B cell (primary cell): ENCODE measurements around the gene DTNA. TPM values are rescaled to one million over a fixed set of nuclear protein-coding genes. Genes with fewer than 3 reads are reported as not detected.

Source experiments
- ATAC-seq: fragments of 200-7000 bp; cut with Tn5 transposase; one replicate; pipeline ENCODE4 v1.10.0; 2021; ENCODE audit warnings: low read depth, mild to moderate bottlenecking, moderate number of reproducible peaks, moderate library complexity
- CTCF ChIA-PET: fragments of 350-600 bp; sonication (Branson Sonifier 250); formaldehyde crosslinking; loops from one replicate; lab custom pipeline; 2021; ENCODE audit warnings: antibody characterized with exemption, inconsistent platforms; lab: Charles Lee
- POLR2A ChIA-PET: fragments of 350-600 bp; sonication (Branson Sonifier 250); formaldehyde crosslinking; loops from one replicate; lab custom pipeline; 2021; ENCODE audit warnings: antibody characterized with exemption; lab: Charles Lee
- DNase-seq: peaks from one replicate; pipeline ENCODE4 v3.0.0; 2013
- H2AFZ ChIP-seq: 2 replicates; pipeline ENCODE4 v1.6.1; 2012; ENCODE audit warnings: mild to moderate bottlenecking, low read depth, low read length; ENCODE audit not compliant: insufficient read depth, poor library complexity, severe bottlenecking
- H3K27ac ChIP-seq, 2 donors: 1 replicate in 1 of 2; 2 replicates in 1 of 2; pipeline ENCODE4 v1.5.1; 2012 to 2013; ENCODE audit warnings: low read length in 2 of 2, mild to moderate bottlenecking in 2 of 2, moderate library complexity in 1 of 2
- H3K27me3 ChIP-seq, 4 experiments: fragments of 200-600 bp in 1 of 4; sonication (generic) in 1 of 4; replicated peaks in 1 of 4; 1 replicate in 2 of 4; 2 replicates in 2 of 4; pipeline versions ENCODE4 v1.6.1 to v1.7.0; 2013 to 2016; ENCODE audit warnings: low read length in 3 of 4, mild to moderate bottlenecking in 2 of 4, mixed read lengths in 1 of 4, moderate library complexity in 1 of 4; ENCODE audit not compliant: insufficient read depth in 4 of 4, control insufficient read depth in 3 of 4; ENCODE audit errors: control extremely low read depth in 1 of 4
- H3K36me3 ChIP-seq, 2 experiments: replicated peaks in 1 of 2; 1 replicate in 1 of 2; 2 replicates in 1 of 2; pipeline versions ENCODE4 v1.6.1 to v1.7.1; 2013; ENCODE audit warnings: low read length in 1 of 2; ENCODE audit not compliant: insufficient read depth in 2 of 2, control insufficient read depth in 1 of 2; ENCODE audit errors: control extremely low read depth in 1 of 2, extremely low read depth in 1 of 2
- H3K4me1 ChIP-seq, 2 donors: fragments of 200-600 bp in 1 of 2; sonication (generic) in 1 of 2; 1 replicate in 1 of 2; 2 replicates in 1 of 2; pipeline versions ENCODE4 v1.5.1 to v1.6.1; 2013 to 2017; ENCODE audit warnings: low read length in 2 of 2; ENCODE audit not compliant: control insufficient read depth in 2 of 2, insufficient read depth in 2 of 2
- H3K4me2 ChIP-seq: replicated peaks from 2 replicates; pipeline ENCODE3; 2012; ENCODE audit warnings: mild to moderate bottlenecking, low read depth, low read length; ENCODE audit not compliant: poor library complexity, severe bottlenecking
- H3K4me3 ChIP-seq, 5 experiments: fragments of 200-600 bp in 1 of 5; sonication (generic) in 1 of 5; 1 replicate in 3 of 5; 2 replicates in 2 of 5; pipeline versions ENCODE4 v1.5.1 to v1.7.0; 2011 to 2016; ENCODE audit warnings: low read length in 4 of 5, mild to moderate bottlenecking in 4 of 5, low read depth in 2 of 5, control low read depth in 1 of 5, moderate library complexity in 1 of 5; ENCODE audit not compliant: insufficient read depth in 1 of 5; ENCODE audit errors: control extremely low read depth in 1 of 5, extremely low read depth in 1 of 5
- H3K79me2 ChIP-seq: fragments of 200-600 bp; sonication (generic); one replicate; pipeline ENCODE4 v1.6.0; 2016; ENCODE audit warnings: low read length; ENCODE audit not compliant: control insufficient read depth, insufficient read depth
- H3K9ac ChIP-seq: fragments of 200-600 bp; sonication (generic); 2 replicates; pipeline ENCODE4 v1.6.1; 2017; ENCODE audit warnings: mild to moderate bottlenecking, low read length, moderate library complexity
- H3K9me3 ChIP-seq, 3 donors: one replicate each; pipeline versions ENCODE4 v1.6.1 to v1.7.1; 2013; ENCODE audit warnings: low read length in 2 of 3; ENCODE audit not compliant: control insufficient read depth in 2 of 3, insufficient read depth in 1 of 3; ENCODE audit errors: control extremely low read depth in 1 of 3
- H4K20me1 ChIP-seq: 2 replicates; pipeline ENCODE4 v1.6.0; 2012; ENCODE audit warnings: mild to moderate bottlenecking, low read length; ENCODE audit not compliant: insufficient read depth, control insufficient read depth, poor library complexity, severe bottlenecking
- H3K27ac Mint-ChIP-seq: one replicate; pipeline ENCODE4 v1.8.0; 2021; ENCODE audit warnings: mixed read lengths
- H3K27me3 Mint-ChIP-seq: one replicate; pipeline ENCODE4 v1.8.0; 2021; ENCODE audit warnings: mixed read lengths
- H3K4me1 Mint-ChIP-seq: one replicate; pipeline ENCODE4 v1.8.0; 2021; ENCODE audit warnings: mixed read lengths
- H3K4me3 Mint-ChIP-seq: one replicate; pipeline ENCODE4 v1.8.0; 2021; ENCODE audit warnings: mixed read lengths
- H3K9me3 Mint-ChIP-seq: one replicate; pipeline ENCODE4 v1.8.0; 2022; ENCODE audit warnings: mixed read lengths; ENCODE audit not compliant: insufficient read depth
- EZH2 ChIP-seq: IDR thresholded peaks from 2 replicates; pipeline ENCODE4 v1.6.1; 2012; ENCODE audit warnings: borderline replicate concordance, low read depth, mild to moderate bottlenecking, moderate library complexity, low read length; ENCODE audit not compliant: insufficient read depth, poor library complexity, severe bottlenecking
- WGBS: methylation state at CpG from one replicate; pipeline ENCODE4 v1.1.5; 2013; ENCODE audit warnings: missing lambda C conversion rate; ENCODE audit not compliant: insufficient coverage; 5-methylcytosine and 5-hydroxymethylcytosine counted together
- intact Hi-C: fragments of 100-400 bp; cut with micrococcal nuclease; formaldehyde crosslinking; loops from one replicate; pipeline ENCODE4 v1.10.0; 2022
- polyA plus RNA-seq: library from polyadenylated mRNA; depleted of rRNA; stranded (reverse); fragments of >200 nt; gene quantifications from 2 replicates; pipeline ENCODE4 v1.2.3, GENCODE V29; 2012
- total RNA-seq, 2 donors: library from RNA; stranded (reverse); fragments of 120-200 nt in 1 of 2; gene quantifications; 1 replicate in 1 of 2; 2 replicates in 1 of 2; pipeline versions ENCODE4 v1.2.3 to v1.2.4, GENCODE V29; 2013 to 2022
- TF ChIP-seq, protein P1 (sequence below): fragments of 200-600 bp; IDR thresholded peaks from one replicate; pipeline ENCODE4 v1.8.0; 2022; ENCODE audit warnings: antibody characterized with exemption, mild to moderate bottlenecking

Gene DTNA
- total and polyA plus RNA-seq, 2 donors (not counting 1 experiment from before 2014, with no cell fraction given), result not detected

DNA sequence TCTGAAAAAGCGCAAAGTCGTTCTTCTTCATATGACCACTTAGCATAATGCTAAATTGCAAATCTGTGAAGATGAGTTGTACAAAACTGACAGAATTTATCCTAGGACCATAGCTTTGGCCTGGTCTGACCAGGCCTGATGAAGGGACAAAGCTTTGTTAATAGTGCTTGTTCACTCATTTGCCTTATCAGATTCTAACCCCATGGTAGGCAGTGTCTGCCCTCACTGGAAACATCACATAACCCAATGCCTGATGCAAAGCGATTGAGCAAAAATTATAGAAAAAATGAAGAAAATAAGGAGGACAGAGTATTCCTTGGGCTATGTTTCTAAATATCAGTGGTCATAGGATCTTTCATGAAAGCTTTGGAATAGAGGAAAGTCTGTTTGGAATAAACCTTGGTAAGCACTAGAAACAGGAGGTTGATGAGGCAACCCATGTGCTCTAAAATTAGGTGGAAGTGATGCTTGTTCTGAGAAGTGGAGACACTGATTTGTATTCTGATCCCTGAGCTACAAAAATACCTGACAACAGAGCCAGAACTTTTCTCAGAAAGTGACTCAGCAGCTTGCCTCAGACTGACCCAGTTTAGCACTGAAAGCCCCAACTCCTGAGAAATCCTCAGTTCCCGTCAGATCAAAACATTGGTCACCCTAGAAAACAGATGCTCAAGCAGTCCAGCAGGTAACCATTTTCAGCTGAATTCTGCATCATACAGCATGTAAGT lies 199.7 kb downstream of the DTNA start:
- DNase-seq (no peak), ATAC-seq (no peak)
- H3K4me2 ChIP-seq, result no peak overlapping the region
- H3K4me1 ChIP-seq, result no peaks in the 10 kb centered on the region
- no peak overlapping the region for H3K9ac ChIP-seq
- no peaks in the 10 kb centered on the region for H3K79me2 ChIP-seq
- H3K9me3 ChIP-seq, result peaks cover 0 to 7% (median 0%) of the 10 kb centered on the region in 3 donors
- no peak overlapping the region for H3K4me3 ChIP-seq
- Mint-ChIP-seq H3K9me3 (peaks cover 7% of the 10 kb centered on the region), H3K4me1 (no peaks in the 10 kb centered on the region), H3K27ac (no peak overlapping the region), H3K4me3 (no peak overlapping the region), H3K27me3 (peaks cover 12% of the 10 kb centered on the region)
- TF ChIP-seq, protein P1, sequence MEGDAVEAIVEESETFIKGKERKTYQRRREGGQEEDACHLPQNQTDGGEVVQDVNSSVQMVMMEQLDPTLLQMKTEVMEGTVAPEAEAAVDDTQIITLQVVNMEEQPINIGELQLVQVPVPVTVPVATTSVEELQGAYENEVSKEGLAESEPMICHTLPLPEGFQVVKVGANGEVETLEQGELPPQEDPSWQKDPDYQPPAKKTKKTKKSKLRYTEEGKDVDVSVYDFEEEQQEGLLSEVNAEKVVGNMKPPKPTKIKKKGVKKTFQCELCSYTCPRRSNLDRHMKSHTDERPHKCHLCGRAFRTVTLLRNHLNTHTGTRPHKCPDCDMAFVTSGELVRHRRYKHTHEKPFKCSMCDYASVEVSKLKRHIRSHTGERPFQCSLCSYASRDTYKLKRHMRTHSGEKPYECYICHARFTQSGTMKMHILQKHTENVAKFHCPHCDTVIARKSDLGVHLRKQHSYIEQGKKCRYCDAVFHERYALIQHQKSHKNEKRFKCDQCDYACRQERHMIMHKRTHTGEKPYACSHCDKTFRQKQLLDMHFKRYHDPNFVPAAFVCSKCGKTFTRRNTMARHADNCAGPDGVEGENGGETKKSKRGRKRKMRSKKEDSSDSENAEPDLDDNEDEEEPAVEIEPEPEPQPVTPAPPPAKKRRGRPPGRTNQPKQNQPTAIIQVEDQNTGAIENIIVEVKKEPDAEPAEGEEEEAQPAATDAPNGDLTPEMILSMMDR, result no peak
- no peak for TF ChIP-seq EZH2
- POLR2A ChIA-PET, result no interaction called here
- no peak overlapping the region for H3K27ac ChIP-seq
- intact Hi-C loops, result no loop called here
- H4K20me1 ChIP-seq, result no peaks in the 10 kb centered on the region
- H3K36me3 ChIP-seq, result no peaks in the 10 kb centered on the region
- CTCF ChIA-PET, result no interaction called here
- H2AFZ ChIP-seq, result no peak overlapping the region
- WGBS, result no CpG with 5 or more reads among the region's 4 CpGs
- H3K27me3 ChIP-seq, result no peaks in the 10 kb centered on the region

DNA sequence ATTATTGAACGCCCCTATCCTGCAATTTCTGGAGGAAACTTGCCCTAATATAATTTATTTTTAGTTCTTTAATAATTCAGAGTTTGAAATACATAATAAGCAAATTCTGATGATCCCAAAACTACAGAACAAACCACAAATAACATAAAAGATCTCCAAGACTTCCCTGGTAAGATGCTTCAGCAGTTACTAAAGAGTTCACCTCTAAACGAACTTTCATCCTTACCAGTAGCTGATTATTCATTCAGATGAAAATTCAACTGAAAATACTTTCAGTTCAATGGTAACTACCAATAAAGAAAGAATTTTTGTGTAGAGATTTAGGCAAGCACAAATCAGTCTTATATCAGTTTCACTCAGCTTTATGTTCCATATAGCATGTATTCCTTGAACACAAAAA lies 201.0 kb downstream of the DTNA start:
- TF ChIP-seq EZH2, result no peak
- TF ChIP-seq, protein P1, result no peak
- Histone ChIP-seq H3K9me3 (peaks cover 0 to 1% (median 0%) of the 10 kb centered on the region in 3 donors), H3K79me2 (no peaks in the 10 kb centered on the region), H3K9ac (no peak overlapping the region), H4K20me1 (no peaks in the 10 kb centered on the region), H3K36me3 (no peaks in the 10 kb centered on the region), H3K4me3 (no peak overlapping the region), H3K4me2 (no peak overlapping the region), H3K4me1 (no peaks in the 10 kb centered on the region), H2AFZ (no peak overlapping the region), H3K27ac (no peak overlapping the region), H3K27me3 (no peaks in the 10 kb centered on the region)
- DNase-seq (no peak), ATAC-seq (no peak)
- POLR2A ChIA-PET, result no interaction called here
- no peak overlapping the region for H3K4me3 Mint-ChIP-seq
- H3K27me3 Mint-ChIP-seq, result peaks cover 12% of the 10 kb centered on the region
- H3K4me1 Mint-ChIP-seq, result no peaks in the 10 kb centered on the region
- CTCF ChIA-PET, result interaction anchor here (1.0 kb wide), 1 partner anchor 9 kb away, joined by 3 read pairs; no protein-coding TSS in a partner anchor
- intact Hi-C loops, result no loop called here
- H3K9me3 Mint-ChIP-seq, result peaks cover 6% of the 10 kb centered on the region
- no CpG with 5 or more reads among the region's 2 CpGs for WGBS
- no peak overlapping the region for H3K27ac Mint-ChIP-seq
